Measurements from ENCODE around the gene PMP22. TPM values are rescaled to one million over a fixed set of nuclear protein-coding genes. Genes with fewer than 3 reads are reported as not detected.

Gene PMP22
- total RNA-seq, 2 donors from 2014 or later: 0.53 TPM; not detected in 1

DNA sequence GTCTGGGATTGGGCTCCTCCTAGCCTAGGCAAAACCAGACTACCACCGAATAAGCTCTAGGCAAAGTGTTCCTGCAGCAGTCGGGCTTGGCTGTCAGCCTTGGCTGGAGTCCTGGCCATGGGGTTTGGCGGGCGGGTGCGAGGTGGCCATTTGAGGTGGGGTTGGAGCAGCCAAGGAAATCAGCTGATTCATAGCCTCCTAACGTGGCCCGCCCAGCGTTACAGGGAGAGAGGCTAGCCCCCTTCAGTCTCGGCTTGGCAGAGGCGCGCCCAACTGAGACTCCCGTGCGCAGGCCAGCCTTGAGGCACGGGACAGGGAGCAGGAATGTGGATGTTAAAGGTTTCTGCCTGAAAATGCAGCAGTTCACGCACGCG lies 1.9 kb downstream of the PMP22 start:
- Mint-ChIP-seq H3K36me3 (no peaks in the 10 kb centered on the region), H3K9me3 (no peaks in the 10 kb centered on the region)
- ATAC-seq: no peak

DNA sequence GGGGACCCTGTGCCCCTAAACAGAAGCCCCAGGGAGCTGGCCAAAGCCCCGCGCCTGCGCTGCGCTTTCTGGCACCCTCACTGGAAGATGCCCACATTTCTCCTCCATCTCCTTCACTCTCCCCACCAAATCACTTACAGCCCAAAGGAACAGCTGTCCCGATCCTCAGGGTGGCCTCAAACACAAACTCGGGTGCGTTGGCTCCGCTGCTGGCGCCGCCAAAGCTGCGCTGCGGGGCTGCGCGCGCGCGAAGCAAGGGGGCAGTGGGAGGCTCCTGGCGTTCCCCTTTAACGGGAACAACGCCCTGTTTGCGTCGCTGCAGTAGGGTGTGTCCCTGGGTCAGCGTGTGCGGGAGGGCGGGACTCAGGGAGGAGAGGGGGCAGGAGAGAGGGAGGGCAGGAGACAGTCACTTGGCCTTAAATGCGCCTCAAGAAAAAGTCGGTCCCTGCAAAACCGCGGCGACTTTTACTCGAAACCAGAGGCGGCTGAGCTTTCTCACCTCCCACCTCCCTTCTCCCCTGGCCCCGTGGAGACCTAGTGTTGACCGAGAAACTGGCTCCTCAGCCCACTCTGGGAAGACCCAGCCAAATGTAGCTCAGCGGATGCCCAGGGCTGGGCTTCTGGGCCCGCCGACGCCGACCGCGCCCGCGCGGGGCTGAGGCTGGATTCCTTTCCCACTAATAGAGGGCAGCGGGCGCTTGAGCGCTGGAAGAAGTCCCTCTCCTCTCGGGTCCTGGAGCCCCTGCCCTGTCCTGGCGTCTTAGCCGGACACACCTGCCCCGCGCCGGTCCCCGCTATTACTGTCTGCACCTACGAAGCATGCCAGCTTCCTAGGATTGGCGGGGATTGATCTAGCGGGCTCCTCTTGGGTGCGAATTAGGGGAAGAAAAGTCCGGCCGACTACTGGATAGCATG lies 2.6 kb downstream of the PMP22 start:
- no peaks in the 10 kb centered on the region for H3K36me3 Mint-ChIP-seq
- ATAC-seq (peak in 1 of 2 donors; percentile 27), DNase-seq (ENCODE audit: low spot score in 2 of 2) (no peak)
- no peaks in the 10 kb centered on the region for H3K9me3 Mint-ChIP-seq
- H3K27ac Mint-ChIP-seq: no peak overlapping the region

More for the DNA sequence above, 1.9 kb downstream of the PMP22 start:
- H3K27ac Mint-ChIP-seq: no peak overlapping the region
- DNase-seq (ENCODE audit: low spot score in 2 of 2): no peak

DNA sequence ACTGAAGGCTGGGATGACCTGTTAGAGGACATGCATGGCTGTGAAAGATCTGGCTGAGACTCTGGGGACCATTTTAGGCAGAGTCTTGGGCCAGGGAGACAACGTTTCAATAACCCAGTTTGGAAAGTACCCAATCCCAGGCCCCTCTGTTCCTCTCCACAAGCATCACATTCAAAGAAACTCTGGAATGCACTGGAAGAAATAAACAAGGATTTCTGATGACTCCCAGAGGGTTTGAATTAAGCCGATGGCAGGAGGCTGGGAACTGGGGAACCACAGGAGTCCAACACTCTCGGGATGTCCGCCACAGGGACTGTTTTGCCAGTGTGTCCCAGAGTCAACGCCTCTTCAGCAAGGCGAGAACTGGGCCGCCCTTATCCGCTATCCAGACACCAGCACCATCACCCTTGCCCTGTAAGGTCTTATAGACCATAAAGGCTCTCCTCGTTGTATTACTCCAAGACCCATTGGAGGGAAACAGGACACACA lies 3.3 kb downstream of the PMP22 start:
- H3K27ac Mint-ChIP-seq: no peak overlapping the region
- H3K36me3 Mint-ChIP-seq: no peaks in the 10 kb centered on the region
- no peaks in the 10 kb centered on the region for H3K9me3 Mint-ChIP-seq
- no peak for ATAC-seq
- no peak for DNase-seq (ENCODE audit: low spot score in 2 of 2)

DNA sequence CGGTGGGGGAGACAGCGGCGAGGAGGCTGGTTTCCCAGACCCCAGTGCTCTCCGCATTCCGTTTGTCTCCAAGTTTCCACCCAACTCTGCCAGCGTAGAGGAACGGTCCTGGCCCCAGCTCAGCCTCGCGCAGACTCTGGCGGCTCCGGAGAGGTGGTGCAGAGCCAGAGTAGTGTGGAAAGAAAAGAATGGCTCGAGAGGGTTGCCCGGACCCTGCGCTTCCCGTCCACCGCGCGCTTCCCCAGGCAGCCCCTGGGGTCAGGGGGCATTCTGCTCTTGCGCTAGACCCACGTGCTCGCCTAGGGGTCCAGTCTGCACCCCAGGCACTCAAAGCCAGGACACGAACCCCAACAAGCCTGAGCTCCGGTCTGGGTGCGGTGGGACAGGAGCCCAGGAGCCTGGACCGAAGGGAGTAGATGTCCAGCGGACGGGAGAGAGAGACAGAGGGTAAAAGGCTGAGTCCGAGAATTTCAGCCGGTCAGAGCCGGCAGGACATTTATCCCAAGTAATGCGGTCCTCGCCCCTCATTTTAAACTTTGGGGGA lies 3.8 kb downstream of the PMP22 start:
- no peaks in the 10 kb centered on the region for H3K36me3 Mint-ChIP-seq
- no peaks in the 10 kb centered on the region for H3K9me3 Mint-ChIP-seq
- ATAC-seq: peak in 1 of 2 donors; percentile 34
- DNase-seq (ENCODE audit: low spot score in 2 of 2): peak in 1 of 2 donors; percentile 14
- H3K27ac Mint-ChIP-seq: no peak overlapping the region

DNA sequence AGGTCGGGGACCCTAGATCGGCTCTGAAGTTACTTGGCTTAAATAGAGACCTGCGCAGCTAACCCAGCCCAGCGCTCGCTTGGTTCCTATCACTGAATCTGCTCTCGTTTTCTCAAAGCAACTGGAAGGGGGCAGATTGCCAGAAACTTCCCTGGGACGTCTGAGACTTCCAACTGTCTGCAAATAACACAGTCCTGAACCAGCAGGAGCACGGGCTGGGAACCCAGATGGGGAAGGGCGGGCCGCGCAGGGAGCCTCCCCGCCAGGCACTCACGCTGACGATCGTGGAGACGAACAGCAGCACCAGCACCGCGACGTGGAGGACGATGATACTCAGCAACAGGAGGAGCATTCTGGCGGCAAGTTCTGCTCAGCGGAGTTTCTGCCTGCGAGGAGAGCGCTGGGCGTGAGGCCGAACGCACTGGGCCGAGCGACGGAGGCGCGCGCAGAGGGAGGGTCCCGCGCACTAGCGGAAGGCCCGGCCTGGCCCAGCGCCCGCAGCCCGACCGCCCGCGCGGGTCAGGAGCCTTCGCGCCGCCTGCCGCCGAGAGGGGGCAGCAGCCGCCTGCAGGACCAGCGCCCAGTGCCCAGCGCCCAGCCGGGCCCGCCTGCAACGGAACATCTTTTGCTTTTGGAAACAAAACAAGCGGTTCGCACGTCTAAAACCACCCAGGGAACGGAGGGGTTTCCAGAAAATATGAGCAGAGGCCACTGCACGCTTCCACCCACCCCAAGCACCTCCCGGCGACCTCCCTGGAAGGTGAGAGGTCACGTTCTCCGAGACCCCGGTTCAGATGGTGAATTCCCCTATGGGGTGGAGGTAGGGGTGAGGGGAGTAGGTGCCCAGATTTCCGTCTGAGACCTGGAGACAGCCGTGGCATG lies 4.5 kb downstream of the PMP22 start:
- H3K36me3 Mint-ChIP-seq: no peaks in the 10 kb centered on the region
- H3K9me3 Mint-ChIP-seq: no peaks in the 10 kb centered on the region
- peak overlapping the region in 1 of 2 donors; percentile 55 for H3K27ac Mint-ChIP-seq
- DNase-seq (ENCODE audit: low spot score in 2 of 2) (peak; percentile 61 to 79), ATAC-seq (peak; percentile 78 to 88)

DNA sequence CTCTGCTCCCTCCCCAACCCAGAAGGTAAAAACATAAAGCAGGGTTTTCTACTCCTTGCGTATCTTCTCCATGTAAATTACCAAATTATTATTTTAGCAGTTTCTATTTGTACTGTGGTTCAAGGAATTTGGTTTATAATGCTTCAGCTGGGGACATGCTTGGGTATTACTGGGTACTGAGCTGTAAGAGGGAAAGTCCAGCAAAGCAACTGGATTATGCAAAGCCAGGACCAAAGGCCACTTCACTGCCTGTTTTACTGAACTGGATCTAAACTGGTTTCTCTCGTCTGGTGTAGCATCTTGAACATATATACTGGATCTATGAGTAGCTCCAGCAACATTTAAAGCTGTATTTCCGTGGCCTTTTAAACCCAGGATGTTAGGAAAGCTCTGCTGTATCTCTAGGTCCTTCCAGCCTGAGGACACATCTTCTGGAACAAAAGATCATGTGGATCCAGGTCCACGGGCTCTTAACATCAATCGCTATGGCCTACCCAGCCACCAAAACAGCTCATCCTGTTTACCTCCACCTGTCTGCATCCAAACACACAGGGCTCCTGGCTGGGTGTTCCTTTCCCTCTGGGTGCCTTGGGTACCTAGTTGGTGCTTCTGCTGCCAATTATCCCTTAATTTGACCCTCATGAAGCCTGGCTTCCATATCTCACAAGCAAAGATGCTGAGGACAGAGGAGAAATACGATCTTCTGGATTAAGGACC lies 7.2 kb downstream of the PMP22 start:
- Mint-ChIP-seq H3K9me3 (no peaks in the 10 kb centered on the region), H3K27ac (no peak overlapping the region), H3K36me3 (no peaks in the 10 kb centered on the region)
- ATAC-seq: no peak
- DNase-seq (ENCODE audit: low spot score in 2 of 2): no peak

DNA sequence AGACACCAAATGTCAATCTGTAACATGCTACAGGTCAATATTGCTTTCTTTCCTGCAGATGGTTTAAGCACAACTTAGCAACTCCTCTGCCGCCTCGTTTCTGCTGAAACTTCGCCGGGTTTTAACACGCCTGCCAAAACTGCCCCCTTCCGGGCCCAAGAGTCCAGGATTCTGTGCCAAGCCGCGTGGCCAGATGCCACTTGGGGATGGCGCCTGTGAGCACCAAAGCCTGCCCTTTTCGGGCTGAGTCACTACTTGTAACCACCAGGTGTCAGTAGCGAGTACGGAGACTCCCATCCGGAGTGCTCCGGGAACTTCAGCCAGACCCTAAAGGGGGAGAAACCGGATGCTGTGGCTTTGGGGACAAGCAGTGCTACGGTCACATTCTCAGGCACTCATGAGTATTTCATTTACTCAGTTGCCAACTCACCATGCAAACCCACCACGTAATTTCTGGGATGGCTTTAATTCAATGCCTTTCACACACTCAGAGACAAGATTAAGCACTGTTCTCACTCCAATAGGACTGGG lies 7.8 kb downstream of the PMP22 start:
- Mint-ChIP-seq H3K9me3 (no peaks in the 10 kb centered on the region), H3K27ac (no peak overlapping the region), H3K36me3 (no peaks in the 10 kb centered on the region)
- ATAC-seq (peak; percentile 68 to 84), DNase-seq (ENCODE audit: low spot score in 2 of 2) (peak; percentile 68 to 73)

DNA sequence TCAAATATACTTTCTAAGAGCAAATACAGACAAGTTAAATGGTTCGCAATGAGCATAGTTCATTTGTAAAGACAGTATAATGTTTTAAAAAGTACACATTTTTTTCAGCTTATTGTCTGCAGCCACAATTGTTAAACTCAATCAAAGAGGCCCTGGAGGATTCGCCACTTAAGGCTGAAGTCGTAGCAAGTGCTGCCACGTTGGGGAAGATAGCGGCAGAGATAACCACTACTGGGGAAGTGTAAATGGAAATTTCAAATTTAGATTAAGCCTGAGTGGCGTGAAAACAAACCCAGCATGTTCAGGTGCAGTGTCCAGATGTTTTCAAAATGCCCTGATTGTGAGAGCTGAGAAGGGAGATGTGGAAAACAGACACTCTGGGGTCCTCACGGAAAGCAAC lies 8.4 kb downstream of the PMP22 start:
- DNase-seq (ENCODE audit: low spot score in 2 of 2) (no peak), ATAC-seq (no peak)
- Mint-ChIP-seq H3K9me3 (no peaks in the 10 kb centered on the region), H3K27ac (no peak overlapping the region), H3K36me3 (no peaks in the 10 kb centered on the region)

DNA sequence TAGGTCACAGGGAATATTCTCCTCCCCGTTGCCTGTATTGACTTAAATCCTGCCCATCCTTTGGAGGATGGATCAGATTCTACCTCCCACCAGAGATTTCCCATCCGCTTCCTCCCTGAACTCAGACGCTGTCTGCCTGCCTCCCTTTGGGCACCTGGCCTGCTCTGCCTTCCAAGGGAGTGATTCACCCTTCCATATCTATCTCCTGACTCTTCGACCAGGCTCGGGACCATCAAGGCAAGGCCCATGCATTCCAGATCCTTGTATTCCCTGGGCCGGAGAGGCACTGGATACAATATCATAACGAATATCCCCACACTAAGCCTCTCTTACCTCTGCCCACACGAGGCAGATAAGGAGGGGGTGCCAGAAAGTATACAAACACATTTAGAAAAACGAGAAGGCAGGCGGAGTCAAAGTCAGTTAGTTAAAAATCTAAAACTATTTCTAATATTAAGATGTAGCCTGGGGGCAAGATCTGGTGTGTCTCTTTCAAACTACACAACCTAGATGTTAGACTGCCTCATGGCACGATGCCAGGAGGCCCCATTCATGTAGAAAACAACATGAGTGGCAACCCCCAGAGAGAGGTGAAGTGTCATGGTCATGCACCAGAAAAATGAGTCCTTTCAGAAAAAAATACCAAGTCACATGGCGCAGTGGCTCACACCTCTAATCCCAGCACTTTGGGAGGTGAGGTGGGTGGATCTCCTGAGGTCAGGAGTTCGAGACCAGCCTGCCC lies 9.2 kb downstream of the PMP22 start:
- ATAC-seq (no peak), DNase-seq (ENCODE audit: low spot score in 2 of 2) (no peak)
- Mint-ChIP-seq H3K9me3 (no peaks in the 10 kb centered on the region), H3K27ac (peak overlapping the region in 1 of 2 donors; percentile 75), H3K36me3 (no peaks in the 10 kb centered on the region)

DNA sequence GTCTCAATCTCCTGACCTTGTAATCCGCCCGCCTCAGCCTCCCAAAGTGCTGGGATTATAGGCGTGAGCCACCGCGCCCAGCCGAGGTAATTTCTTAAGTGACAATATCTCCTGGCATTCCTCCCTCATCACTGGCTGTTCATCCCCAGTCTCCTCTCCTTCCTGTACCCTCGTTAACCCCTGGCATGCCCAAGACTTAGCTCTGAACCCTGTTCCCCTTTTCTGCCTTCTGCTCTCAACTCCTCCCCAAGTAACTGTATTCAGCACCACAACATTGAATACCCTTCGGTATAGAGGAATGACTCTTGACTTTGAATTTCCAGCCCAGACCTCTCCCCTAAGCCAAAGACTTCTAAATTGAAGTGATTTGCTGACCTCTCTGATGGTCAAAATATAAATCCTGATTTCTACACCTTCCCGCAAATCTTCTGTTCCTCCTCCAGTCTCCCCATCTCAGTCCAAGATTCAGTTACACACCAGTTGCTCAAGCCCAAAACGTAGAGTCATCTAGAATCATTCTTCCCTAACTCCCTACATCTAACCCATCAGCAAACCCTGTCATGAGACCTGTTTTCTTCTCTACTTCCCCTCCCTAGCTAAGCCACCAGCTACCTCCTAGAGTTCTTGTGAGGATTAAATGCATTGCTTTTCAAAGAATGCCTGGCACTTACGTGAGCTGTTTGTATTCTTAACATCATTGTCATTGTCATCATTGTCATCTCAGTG lies 14.8 kb downstream of the PMP22 start:
- DNase-seq (ENCODE audit: low spot score in 2 of 2) (no peak), ATAC-seq (no peak)
- H3K36me3 Mint-ChIP-seq: no peaks in the 10 kb centered on the region
- H3K9me3 Mint-ChIP-seq: no peaks in the 10 kb centered on the region
- no peak overlapping the region for H3K27ac Mint-ChIP-seq

DNA sequence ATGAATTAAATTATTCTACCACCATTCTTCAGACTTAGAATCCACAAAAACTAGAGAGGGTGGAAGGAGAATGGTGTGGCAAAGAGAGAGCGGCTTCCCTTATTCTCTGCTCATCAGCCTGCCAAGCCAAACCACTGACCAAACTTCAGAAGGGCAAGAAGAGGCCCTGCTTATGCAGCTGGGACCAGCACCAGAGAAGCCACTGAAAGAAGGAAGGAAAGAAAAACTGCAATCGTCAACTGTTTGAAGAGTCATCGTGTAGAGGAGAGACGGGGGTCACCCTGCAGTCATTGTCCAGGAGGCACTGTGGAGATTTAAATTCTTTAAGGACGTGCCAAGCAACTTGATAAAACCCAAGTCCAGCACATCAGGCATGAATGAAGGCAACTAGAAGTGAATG lies 15.6 kb downstream of the PMP22 start:
- no peaks in the 10 kb centered on the region for H3K9me3 Mint-ChIP-seq
- no peak overlapping the region for H3K27ac Mint-ChIP-seq
- DNase-seq (ENCODE audit: low spot score in 2 of 2): no peak
- ATAC-seq: no peak
- no peaks in the 10 kb centered on the region for H3K36me3 Mint-ChIP-seq

DNA sequence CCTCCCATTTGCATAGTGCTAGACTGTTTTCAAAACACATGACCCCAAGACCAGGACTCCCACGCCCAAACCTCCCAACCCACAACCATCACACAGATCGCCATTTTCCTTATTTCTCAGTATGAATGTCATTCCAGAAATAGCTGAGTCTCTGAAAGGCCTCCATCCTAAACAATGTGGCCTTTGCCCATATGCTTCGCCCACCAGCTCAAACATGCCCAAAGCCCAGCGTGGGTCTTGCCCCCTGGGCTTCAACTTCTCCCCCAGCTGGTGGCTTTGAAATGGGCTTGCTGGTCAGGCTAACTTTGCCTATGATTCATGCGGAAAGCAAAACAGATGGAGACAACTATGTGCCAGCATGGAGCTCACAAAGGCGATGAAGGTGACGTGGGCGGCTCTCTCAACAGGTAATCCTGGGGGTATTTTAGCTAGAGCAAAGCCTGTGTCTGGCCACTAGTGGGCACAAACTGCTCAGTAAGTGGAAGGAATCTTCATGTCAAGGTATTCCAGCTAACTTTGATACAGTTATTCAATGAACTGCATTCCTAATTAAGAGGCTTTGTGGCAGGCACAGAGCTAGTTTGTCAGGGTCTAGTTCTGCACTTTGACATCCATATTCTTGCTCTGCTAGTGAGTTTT lies 17.1 kb downstream of the PMP22 start:
- no peaks in the 10 kb centered on the region for H3K9me3 Mint-ChIP-seq

DNA sequence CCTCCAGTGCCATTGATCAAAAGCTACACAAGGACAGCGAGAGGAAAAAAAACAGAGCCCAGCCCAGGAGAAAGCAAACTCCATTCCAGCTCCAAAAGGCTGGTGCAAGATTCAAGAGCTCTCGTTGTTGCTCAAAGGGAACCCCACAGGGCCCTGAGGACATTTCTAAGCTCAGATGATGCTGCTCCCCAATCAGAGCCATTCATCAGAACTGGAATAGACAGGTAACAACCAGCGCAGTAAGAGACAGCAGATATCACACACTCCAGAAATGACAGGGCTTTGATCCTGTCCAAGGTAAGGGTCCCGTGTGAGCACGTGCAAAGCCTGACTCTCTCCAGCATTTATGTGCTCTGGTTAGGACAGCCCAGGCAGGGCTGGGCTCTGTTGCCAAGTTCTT lies 20.1 kb downstream of the PMP22 start:
- H3K27ac Mint-ChIP-seq: no peak overlapping the region
- no peak for DNase-seq (ENCODE audit: low spot score in 2 of 2)
- no peak for ATAC-seq

More for the DNA sequence above, 17.1 kb downstream of the PMP22 start:
- ATAC-seq (no peak), DNase-seq (ENCODE audit: low spot score in 2 of 2) (no peak)
- H3K36me3 Mint-ChIP-seq: no peaks in the 10 kb centered on the region
- no peak overlapping the region for H3K27ac Mint-ChIP-seq

DNA sequence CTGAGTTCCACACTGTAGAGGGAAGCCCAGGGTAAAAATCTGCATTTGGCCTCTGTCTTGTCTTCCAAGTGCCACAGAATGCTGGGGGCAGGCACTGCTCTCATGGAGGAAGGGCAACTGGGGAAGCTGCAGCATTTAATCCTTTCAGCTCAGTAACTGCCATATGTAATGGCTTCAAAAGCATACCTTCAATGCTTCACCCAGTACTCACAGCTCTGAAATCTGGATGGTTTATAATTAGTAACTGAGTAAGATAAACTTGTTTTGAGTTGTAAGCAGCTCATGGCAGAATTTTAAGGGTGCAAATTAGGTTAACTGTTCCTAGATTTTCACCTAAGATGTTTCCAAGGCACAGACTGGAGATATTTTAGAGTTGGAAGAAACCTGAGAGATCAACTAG lies 24.5 kb downstream of the PMP22 start:
- peaks cover 0 to 5% of the 10 kb centered on the region in 2 donors for H3K36me3 Mint-ChIP-seq
- ATAC-seq: no peak
- H3K27ac Mint-ChIP-seq: no peak overlapping the region
- DNase-seq (ENCODE audit: low spot score in 2 of 2): no peak
- H3K9me3 Mint-ChIP-seq: no peaks in the 10 kb centered on the region

More for the DNA sequence above, 20.1 kb downstream of the PMP22 start:
- Mint-ChIP-seq H3K36me3 (peaks cover 0 to 5% of the 10 kb centered on the region in 2 donors), H3K9me3 (no peaks in the 10 kb centered on the region)

DNA sequence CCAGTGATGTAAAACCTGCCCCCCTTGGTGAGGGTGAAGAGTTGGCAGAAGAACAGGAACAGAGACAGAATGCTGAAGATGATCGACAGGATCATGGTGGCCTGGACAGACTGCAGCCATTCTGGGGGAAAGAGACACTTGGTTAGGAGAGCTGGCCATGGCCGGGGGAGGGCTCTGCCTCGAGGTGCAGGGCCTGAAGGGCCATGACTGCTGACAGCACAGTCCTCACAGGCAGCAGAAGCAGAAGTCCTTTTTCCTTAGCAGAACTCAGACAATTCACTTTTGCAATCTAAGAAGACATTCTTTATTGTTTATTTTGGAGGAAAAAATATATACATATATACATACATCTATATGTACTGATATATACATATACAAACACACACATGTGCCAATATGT lies 25.6 kb downstream of the PMP22 start:
- H3K27ac Mint-ChIP-seq: no peak overlapping the region
- ATAC-seq: no peak
- H3K9me3 Mint-ChIP-seq: no peaks in the 10 kb centered on the region
- H3K36me3 Mint-ChIP-seq: peaks cover 0 to 5% of the 10 kb centered on the region in 2 donors
- DNase-seq (ENCODE audit: low spot score in 2 of 2): no peak
